DMS153 (cell line): ENCODE results near the gene CEP135.
"Not testable (repeated sequence)": the region's sequence is repeated elsewhere in the genome, so short reads cannot be mapped to it uniquely, and the experiment has no call there.

ENCODE experiments used
- DNase-seq: peaks from one replicate; lab custom pipeline; 2025; lab: John Stamatoyannopoulos, UW

Gene CEP135

GRCh38 chr4:55941881-55942396 is 6.8 kb upstream of the CEP135 start:
- DNase-seq = no peak

GRCh38 chr4:55947254-55947882 is 1.4 kb upstream of the CEP135 start:
- DNase-seq = no peak

DNA sequence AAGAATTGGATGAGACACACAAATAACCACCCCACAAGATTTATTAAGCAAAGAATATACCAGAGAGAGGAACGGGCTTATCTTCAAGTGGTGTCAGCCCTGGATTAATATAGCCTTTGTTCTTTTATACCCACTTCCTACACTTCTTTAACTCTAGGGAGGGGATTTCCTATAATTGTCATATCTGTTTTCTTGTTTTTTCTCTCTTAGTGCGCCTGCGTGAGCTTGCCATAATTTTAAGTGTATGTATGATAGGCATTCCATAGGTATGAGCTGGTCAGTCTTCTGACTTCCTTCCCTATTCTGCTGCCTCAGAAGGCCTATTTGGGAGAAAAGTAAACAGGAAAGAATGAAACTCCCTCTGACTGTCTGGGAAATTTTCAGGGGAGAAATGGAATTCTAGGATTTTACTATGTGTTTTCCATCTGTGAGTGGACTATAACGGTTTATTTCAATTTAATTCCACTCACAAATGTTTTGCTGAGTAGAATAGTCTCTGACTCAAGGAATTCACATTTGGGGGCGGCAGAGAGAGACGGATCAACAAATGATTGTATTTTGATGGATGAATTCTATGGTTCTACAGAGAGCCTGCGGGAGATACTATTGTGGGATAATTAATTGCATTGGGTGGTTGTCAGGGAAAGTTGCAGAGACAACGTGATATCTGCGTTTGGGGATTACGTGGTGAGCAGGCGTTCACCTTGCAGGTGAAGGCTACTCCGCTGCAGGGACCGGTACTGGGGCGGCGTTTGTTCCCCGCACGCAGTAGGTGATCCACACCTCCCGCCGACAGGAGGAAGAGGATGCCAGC is 626 bp upstream of the CEP135 start:
- no peak for DNase-seq

DNA sequence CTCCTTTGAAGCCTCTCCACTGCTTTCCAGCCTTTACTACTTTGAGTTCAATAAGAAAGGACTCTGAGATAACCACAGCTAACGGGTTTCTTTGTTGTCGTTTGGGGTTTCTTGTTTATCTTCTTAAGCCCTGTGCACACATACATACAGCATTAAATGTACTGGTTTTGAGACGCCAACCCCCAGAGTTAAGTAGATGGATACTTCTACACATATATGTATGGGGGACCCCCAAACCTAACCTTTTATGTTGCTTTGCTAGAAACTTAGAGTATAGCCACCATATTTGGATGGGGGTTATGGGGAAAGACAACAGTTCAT is 697 bp downstream of the CEP135 start:
- no peak for DNase-seq

DNA sequence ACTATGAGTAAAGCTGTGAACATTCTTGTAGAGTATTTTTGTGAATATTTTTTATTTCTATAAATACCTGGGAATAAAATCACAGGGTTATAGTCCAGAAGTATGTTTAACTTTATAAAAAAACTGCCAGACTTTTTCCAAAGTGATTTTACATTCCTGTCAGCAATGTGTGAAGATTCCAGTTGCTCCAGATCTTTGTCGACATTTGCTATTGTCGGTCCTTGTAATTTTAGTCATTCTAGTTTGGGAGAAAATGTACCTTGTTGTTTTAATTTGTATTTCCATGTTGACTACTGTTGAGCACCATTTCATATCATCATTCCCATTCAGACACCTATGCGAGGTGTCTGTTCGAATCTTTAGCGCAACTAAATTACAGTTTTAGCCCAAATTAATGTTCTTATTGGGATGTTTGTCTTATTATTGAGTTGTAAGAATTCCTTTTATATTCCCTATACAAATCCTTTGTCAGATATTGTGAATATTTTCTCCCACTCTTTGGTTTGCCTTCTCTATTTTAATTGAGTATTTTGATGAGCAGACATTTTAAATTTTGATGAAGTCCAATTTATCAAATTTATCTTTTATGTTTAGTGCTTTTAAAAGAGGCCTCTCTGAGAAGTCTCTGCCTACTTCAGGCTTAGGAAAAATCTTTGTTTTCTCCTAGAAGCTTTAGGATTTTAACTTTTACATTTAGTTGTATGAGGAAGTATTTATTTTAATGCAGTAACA is 2.6 kb downstream of the CEP135 start:
- no peak for DNase-seq

GRCh38 chr4:55955710-55956109 is 7.0 kb downstream of the CEP135 start:
- DNase-seq = no peak

GRCh38 chr4:55959655-55960054 is 10.9 kb downstream of the CEP135 start:
- no peak for DNase-seq

- no peak for DNase-seq
These were observed 15.3 kb downstream of the CEP135 start for GRCh38 chr4:55964046-55964445.

DNA sequence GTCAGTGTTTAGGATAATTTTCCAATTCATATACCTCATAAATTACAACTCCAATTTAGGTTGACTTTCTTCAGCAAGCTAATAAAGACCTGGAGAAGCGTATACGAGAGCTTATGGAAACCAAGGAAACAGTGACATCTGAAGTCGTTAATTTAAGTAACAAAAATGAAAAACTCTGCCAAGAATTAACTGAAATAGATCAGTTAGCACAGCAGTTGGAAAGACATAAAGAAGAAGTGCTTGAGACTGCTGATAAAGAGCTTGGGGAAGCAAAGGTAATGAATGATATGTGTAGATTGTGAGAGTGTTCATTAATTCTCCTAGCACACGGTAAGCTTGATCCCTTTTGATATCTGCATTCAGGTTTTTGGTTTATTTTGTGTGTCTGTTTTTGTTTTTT is 16.8 kb downstream of the CEP135 start:
- no peak for DNase-seq

- not testable (repeated sequence) for DNase-seq
These were observed 17.6 kb downstream of the CEP135 start for GRCh38 chr4:55966324-55966723.

- no peak for DNase-seq
These were observed 18.6 kb downstream of the CEP135 start for GRCh38 chr4:55967376-55967775.

GRCh38 chr4:55973650-55974049 is 24.9 kb downstream of the CEP135 start:
- no peak for DNase-seq

- DNase-seq = no peak
These were observed 29.1 kb downstream of the CEP135 start for GRCh38 chr4:55977811-55978210.

DNA sequence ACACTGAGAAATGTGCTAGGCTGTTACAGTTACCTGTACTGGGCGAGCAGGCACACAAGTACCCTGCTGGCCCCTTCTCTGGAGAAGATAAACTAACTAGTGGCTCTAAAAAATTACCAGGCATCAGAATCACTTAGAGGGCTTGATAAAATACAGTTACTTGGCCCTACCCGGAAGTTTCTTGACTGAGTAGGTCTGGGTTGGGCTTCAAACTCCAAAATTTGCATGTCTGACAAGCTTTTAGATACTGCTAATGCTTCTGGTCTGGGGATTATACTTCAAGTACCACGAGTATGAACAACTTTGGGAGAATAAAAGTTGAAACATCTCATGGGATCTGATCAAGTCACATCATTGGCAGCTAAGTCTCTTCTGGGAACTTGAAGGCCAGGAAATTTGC is 30.8 kb downstream of the CEP135 start:
- DNase-seq = no peak

- DNase-seq = no peak
These were observed 32.0 kb downstream of the CEP135 start for GRCh38 chr4:55980725-55981124.

- no peak for DNase-seq
These were observed 34.2 kb downstream of the CEP135 start for GRCh38 chr4:55982976-55983375.

- no peak for DNase-seq
These were observed 41.0 kb downstream of the CEP135 start for GRCh38 chr4:55989766-55990165.

DNA sequence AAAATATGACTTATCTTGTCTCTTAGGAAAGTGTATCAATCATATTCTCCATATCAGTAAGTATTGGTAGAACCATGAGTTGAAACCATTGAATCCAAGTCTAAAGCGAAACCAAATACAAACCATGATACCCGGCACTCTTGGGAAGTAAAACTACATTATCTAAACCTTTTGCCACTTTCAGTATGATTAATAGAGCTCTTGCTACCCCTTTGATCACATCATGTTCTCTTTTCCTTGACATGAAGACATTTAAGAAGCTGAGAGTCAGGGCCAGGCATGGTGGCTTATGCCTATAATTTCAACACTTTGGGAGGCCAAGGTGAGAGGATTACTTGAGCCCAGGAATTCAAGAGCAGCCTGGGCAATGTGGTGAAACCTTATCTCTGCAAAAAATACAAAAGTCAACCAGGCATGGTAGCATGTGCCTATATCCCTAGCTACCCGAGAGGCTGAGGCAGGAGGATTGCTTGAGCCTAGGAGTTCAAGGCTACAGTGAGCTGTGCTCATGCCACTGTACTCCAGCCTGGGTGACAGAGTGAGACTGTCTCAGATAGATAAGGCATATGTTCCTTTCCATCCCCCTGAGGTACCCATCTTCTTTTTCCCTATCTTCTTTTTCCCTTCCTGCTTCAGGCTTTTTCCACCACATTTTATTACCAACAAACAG is 45.4 kb downstream of the CEP135 start:
- DNase-seq = no peak

- no peak for DNase-seq
These were observed 47.9 kb downstream of the CEP135 start for GRCh38 chr4:55996646-55997045.

DNA sequence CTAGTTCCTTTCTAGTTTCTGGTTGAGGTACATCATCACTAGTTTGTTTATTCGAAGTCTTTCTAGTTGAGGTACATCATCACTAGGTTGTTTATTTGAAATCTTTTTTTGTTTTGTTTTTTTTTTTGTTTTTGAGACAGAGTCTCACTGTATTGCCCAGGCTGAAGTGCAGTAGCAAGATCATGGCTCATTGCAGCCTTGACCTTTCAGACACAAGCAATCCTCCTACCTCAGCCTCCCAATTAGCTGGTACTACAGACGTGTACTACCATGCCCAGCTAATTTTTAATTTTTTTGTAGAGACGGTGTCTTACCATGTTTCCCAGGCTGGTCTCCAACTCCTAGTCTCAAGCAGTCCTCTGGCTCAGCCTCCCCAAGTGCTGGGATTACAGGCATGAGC is 54.9 kb downstream of the CEP135 start:
- DNase-seq = no peak

GRCh38 chr4:56004235-56004634 is 55.5 kb downstream of the CEP135 start:
- DNase-seq = no peak

DNA sequence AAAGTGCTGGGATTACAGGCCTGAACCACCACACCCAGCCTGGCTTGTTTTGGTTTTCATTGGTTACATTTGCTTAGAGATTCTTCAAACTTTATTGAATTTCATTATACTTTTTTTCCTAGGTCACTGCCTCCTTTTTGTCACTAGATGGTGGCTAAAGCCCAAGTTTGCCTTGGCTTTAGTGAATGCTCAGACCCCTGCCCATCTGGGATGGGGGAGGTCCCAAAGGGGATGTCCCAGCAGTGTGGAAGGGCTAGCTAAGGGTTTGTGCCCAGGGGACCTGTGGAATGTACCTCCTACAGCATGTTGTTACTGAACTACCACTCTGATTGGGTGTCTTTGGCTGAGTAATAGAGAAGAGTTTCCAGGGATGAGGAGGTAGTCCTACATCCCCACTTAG is 58.4 kb downstream of the CEP135 start:
- DNase-seq = no peak
